ENCODE measurements around the gene NR2C2AP. TPM values are rescaled to one million over a fixed set of nuclear protein-coding genes. Genes with fewer than 3 reads are reported as not detected.
"Not testable (repeated sequence)": the region's sequence is repeated elsewhere in the genome, so short reads cannot be mapped to it uniquely, and the experiment has no call there.

NR2C2AP gene
- total and polyA plus RNA-seq, 8 donors: 0.45 to 28.9 (median 16.5) TPM; not detected in 2

DNA sequence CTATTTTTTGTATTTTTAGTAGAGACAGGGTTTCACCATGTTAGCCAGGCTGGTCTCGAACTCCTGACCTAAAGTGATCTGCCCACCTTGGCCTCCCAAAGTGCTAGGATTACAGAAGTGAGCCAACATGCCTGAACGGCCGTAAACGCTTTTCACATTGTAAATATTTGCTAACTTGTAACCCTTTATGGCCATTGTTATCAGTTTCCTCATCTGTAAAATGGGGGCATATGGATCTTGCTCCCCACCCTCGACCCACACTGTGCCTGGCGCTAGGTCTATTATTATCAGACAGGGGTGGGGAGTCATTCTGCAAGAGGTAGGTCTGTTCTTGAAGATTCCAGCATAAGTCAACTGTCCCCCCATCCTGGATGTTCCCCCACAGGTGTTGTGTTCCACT lies 20.4 kb upstream of the NR2C2AP start:
- Histone ChIP-seq H3K4me1 (peaks cover 0 to 11% (median 11%) of the 10 kb centered on the region in 4 donors), H3K36me3 (no peaks in the 10 kb centered on the region), H3K9me3 (no peaks in the 10 kb centered on the region), H3K4me3 (no peak overlapping the region), H3K27me3 (peaks cover 6 to 74% (median 43%) of the 10 kb centered on the region in 3 donors), H3K27ac (no peak overlapping the region)
- 46 to 65% (median 52%) methylated on average over 6 of the region's 6 CpGs for WGBS, 5 donors
- intact Hi-C loops (cut with DNase I; ENCODE audit: low total_unique reads): no loop called here
- DNase-seq: no peak
- TF ChIP-seq EP300 (IDR thresholded peaks at IDR 0.05) (no peak), POLR2A (IDR thresholded peaks at IDR 0.05) (no peak), POLR2AphosphoS5 (IDR thresholded peaks at IDR 0.05) (no peak)
- TF ChIP-seq, protein P1, sequence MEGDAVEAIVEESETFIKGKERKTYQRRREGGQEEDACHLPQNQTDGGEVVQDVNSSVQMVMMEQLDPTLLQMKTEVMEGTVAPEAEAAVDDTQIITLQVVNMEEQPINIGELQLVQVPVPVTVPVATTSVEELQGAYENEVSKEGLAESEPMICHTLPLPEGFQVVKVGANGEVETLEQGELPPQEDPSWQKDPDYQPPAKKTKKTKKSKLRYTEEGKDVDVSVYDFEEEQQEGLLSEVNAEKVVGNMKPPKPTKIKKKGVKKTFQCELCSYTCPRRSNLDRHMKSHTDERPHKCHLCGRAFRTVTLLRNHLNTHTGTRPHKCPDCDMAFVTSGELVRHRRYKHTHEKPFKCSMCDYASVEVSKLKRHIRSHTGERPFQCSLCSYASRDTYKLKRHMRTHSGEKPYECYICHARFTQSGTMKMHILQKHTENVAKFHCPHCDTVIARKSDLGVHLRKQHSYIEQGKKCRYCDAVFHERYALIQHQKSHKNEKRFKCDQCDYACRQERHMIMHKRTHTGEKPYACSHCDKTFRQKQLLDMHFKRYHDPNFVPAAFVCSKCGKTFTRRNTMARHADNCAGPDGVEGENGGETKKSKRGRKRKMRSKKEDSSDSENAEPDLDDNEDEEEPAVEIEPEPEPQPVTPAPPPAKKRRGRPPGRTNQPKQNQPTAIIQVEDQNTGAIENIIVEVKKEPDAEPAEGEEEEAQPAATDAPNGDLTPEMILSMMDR (IDR thresholded peaks at IDR 0.05): no peak

DNA sequence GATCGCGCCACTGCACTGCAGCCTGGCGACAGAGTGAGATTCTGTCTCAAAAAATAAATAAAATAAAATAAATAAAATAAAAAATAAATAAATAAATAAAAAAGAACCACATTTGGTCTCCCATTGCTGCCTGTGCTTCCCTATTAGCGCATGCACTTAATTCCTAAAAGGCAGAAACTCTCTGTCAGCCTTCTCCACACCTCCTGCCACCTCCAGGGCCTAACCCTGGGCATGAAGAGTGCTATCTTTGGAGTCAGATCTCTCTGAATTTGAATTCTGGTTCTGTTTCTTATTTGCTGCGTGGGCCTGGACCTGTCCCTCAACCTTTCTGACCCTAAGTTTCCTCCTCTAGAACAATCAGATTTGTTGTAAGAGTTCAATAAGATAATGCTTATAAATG lies 19.8 kb upstream of the NR2C2AP start:
- intact Hi-C loops (cut with DNase I; ENCODE audit: low total_unique reads): no loop called here
- Histone ChIP-seq H3K36me3 (no peaks in the 10 kb centered on the region), H3K4me3 (no peak overlapping the region), H3K4me1 (peaks cover 0 to 11% (median 11%) of the 10 kb centered on the region in 4 donors), H3K27ac (no peak overlapping the region), H3K27me3 (peaks cover 6 to 70% (median 38%) of the 10 kb centered on the region in 3 donors), H3K9me3 (no peaks in the 10 kb centered on the region)
- DNase-seq: no peak
- TF ChIP-seq POLR2AphosphoS5 (IDR thresholded peaks at IDR 0.05): no peak
- no peak for TF ChIP-seq EP300 (IDR thresholded peaks at IDR 0.05)
- TF ChIP-seq POLR2A (IDR thresholded peaks at IDR 0.05): no peak
- TF ChIP-seq, protein P1 (IDR thresholded peaks at IDR 0.05): no peak
- WGBS, 5 donors: 80 to 88% (median 83%) methylated on average over 5 of the region's 5 CpGs

DNA sequence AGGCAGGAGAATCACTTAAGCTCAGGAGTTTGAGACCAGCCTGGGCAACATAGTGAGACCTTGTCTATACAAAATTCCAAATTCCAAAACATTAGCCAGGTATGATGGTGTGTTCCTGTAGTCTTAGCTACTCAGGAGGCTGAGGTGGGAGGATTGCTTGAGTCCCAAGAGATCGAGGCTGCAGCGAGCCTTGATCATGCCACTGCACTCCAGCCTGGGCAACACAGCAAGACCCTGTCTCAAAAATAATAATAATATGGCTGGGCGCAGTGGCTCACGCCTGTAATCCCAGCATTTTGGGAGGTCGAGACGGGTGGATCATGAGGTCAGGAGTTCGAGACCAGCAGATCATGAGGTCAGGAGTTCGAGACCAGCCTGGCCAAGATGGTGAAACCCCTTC lies 17.8 kb upstream of the NR2C2AP start:
- H3K27ac ChIP-seq; H3K9me3 ChIP-seq; H3K4me3 ChIP-seq; intact Hi-C loops (cut with DNase I; ENCODE audit: low total_unique reads); DNase-seq; H3K36me3 ChIP-seq: not testable (repeated sequence)
- WGBS, 5 donors: 80 to 89% (median 82%) methylated on average over 8 of the region's 8 CpGs
- Histone ChIP-seq H3K4me1 (peaks cover 0 to 11% (median 11%) of the 10 kb centered on the region in 4 donors), H3K27me3 (peaks cover 6 to 66% (median 34%) of the 10 kb centered on the region in 3 donors)

DNA sequence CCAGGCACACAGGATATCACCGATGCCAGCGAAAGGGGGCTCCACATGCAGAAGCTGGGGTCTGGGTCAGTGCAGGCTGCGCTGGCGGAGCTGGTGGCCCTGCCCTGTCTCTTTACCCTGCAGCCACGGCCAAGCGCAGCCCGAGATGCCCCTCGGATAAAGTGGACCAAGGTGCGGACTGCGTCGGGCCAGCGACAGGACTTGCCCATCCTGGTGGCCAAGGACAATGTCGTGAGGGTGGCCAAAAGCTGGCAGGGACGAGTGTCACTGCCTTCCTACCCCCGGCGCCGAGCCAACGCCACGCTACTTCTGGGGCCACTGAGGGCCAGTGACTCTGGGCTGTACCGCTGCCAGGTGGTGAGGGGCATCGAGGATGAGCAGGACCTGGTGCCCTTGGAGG lies 15.7 kb upstream of the NR2C2AP start:
- TF ChIP-seq EP300 (IDR thresholded peaks at IDR 0.05): no peak
- TF ChIP-seq, protein P1 (IDR thresholded peaks at IDR 0.05): no peak
- TF ChIP-seq POLR2AphosphoS5 (IDR thresholded peaks at IDR 0.05): no peak
- no peak for TF ChIP-seq POLR2A (IDR thresholded peaks at IDR 0.05)
- Histone ChIP-seq H3K9me3 (peaks cover 0 to 7% (median 0%) of the 10 kb centered on the region in 4 donors), H3K27ac (no peak overlapping the region), H3K4me3 (no peak overlapping the region), H3K36me3 (no peaks in the 10 kb centered on the region), H3K27me3 (peaks cover 0 to 66% (median 32%) of the 10 kb centered on the region in 3 donors), H3K4me1 (no peaks in the 10 kb centered on the region)
- DNase-seq: no peak
- 82 to 89% (median 88%) methylated on average over 18 to 21 of the region's 21 CpGs for WGBS, 5 donors
- intact Hi-C loops (cut with DNase I; ENCODE audit: low total_unique reads): no loop called here

DNA sequence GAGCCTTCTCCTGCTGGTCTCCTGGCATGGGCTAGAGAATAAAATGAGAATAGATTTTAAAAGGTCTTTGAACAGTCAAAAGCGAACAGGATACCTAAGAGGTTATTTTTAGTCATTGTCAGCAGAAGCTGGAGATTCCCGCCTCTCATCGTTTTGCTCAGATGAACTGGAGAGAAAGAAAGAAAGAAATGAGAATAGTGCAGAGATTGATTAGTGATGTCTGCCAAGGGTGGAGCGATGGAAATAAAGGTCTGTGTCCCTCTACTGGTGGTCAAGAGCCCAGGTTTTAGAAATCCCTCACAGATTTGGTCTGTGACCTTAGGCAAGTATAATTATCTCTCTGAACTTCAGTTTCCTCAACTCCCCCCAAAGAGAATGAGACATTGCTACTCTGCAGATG lies 13.9 kb upstream of the NR2C2AP start:
- WGBS, 5 donors: 49 to 67% (median 58%) methylated on average over 4 of the region's 4 CpGs
- Histone ChIP-seq H3K27me3 (peaks cover 4 to 68% (median 45%) of the 10 kb centered on the region in 3 donors), H3K4me1 (peaks cover 0 to under 1% (median 0%) of the 10 kb centered on the region in 4 donors), H3K9me3 (peaks cover 0 to 7% (median 0%) of the 10 kb centered on the region in 4 donors), H3K36me3 (no peaks in the 10 kb centered on the region), H3K27ac (no peak overlapping the region), H3K4me3 (no peak overlapping the region)
- TF ChIP-seq, protein P1 (IDR thresholded peaks at IDR 0.05): no peak
- no peak for TF ChIP-seq POLR2A (IDR thresholded peaks at IDR 0.05)
- DNase-seq: no peak
- intact Hi-C loops (cut with DNase I; ENCODE audit: low total_unique reads): no loop called here

All from stomach (tissue), 9 donors.